ENCODE results near the gene WFIKKN2.

- TF ChIP-seq CTCF (conservative IDR thresholded peaks at IDR 0.05; ENCODE audit: low read depth, low read length) (no peak), EZH2 (IDR thresholded peaks at IDR 0.05; ENCODE audit: low read length, unreplicated experiment) (no peak)
These were observed at the start of gene WFIKKN2 for GRCh38 chr17:50835301-50836234.

Measured in PC-3 (cell line).